ES-I3 (cell line): ENCODE results near the gene MSH4.
A peak's percentile ranks its signal among the peaks of the same experiment; 100 is the strongest.
"Not testable (repeated sequence)": the region's sequence is repeated elsewhere in the genome, so short reads cannot be mapped to it uniquely, and the experiment has no call there.

ENCODE experiments used
- H3K36me3 ChIP-seq: 2 replicates; pipeline ENCODE4 v1.6.1; 2013; ENCODE audit warnings: mild to moderate bottlenecking, low read length, control low read depth, moderate library complexity; ENCODE audit not compliant: insufficient read depth
- H3K4me1 ChIP-seq: 2 replicates; pipeline ENCODE4 v1.6.1; 2013; ENCODE audit warnings: mild to moderate bottlenecking, control low read depth, low read length; ENCODE audit not compliant: insufficient read depth
- H3K9ac ChIP-seq: 2 replicates; pipeline ENCODE4 v1.6.1; 2013; ENCODE audit warnings: low read depth, mild to moderate bottlenecking, low read length, moderate library complexity
- H3K9me3 ChIP-seq: 2 replicates; pipeline ENCODE4 v1.6.1; 2013; ENCODE audit warnings: mild to moderate bottlenecking, low read length, moderate library complexity; ENCODE audit not compliant: control insufficient read depth, insufficient read depth

Gene MSH4

DNA sequence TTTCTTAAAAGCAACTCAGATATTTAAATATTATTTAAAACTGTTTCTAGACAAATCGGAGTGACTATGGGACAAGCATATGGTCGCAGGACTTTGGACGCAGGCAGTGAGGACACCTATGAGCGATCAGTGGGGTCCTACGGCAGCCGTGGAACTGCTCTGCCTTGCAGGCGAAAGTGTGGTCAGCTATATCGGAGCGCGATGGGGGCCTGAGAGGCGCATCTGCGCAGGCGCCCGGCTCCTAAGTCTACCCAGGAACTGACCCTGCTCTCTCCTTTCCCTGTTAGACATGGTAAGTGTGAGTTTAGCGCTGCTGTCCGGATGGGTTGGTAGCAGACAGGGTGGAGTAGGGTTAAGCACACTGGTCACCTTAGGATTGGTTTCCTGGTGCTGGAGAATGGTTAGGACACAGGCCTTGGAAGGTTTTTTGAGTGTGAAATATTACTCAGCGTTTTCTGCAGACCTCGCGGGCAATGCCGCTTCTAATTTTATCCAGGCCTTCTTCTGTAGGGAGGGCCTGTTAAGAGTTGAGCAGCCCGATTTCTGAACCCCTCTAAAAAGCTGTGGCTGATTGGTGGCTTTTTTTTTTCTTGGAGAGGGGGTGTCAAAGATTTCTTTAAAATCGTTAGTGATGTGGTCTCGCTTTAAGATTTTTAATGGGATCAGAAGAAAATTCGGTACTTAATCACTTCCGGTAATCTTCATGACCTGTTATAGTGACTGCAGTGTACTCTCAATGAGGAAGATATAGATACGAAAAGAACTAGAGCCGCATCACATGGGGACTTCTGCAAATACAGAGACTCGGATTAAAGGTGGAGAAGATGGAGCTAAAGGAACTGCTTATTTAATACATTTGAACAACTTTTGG lies 10.5 kb upstream of the MSH4 start, which contains the start of gene RABGGTB:
RABGGTB (plus strand) TSS at position 274 of the 871 bp plus-strand sequence; CDS start at position 290, 16 bp downstream.
- H3K36me3 ChIP-seq, result peaks cover 27% of the 10 kb centered on the region
- peak within 1 kb of the TSS; percentile 67 for H3K9ac ChIP-seq
- H3K9me3 ChIP-seq, result no peaks in the 10 kb centered on the region
- no peaks in the 10 kb centered on the region; the same call in 1 of the 2 replicates for H3K4me1 ChIP-seq

DNA sequence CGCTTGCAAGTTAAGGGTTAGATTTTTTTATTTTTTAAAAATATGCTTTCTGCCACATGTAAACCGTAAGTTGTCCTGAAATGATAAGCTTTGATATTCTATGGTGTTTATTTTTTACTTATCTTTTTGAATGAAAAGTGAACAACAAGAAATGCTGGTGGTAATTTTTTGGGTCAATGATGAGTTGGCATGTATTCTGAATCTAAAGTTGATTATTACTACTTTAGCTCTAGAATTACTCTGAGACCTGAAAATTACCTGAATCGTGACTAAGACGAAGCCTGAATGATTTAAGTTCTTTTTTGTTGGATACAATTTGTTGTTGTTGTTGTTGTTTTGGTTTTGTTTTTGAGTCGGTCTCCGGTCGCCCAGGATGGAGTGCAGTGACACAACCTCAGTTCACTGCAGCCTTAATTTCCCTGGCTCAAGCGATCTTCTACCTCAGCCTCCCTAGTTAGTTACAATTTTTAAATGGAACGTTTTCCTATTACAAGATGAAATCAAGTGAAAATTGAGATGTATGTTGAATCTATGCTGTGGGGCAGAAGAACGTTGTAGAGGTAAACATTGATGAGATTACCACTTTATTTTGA lies 9.7 kb upstream of the MSH4 start:
- H3K4me1 ChIP-seq, result no peaks in the 10 kb centered on the region; the same call in 1 of the 2 replicates
- H3K9me3 ChIP-seq, result no peaks in the 10 kb centered on the region
- peaks cover 32% of the 10 kb centered on the region for H3K36me3 ChIP-seq
- peak overlapping the region; percentile 67 for H3K9ac ChIP-seq

DNA sequence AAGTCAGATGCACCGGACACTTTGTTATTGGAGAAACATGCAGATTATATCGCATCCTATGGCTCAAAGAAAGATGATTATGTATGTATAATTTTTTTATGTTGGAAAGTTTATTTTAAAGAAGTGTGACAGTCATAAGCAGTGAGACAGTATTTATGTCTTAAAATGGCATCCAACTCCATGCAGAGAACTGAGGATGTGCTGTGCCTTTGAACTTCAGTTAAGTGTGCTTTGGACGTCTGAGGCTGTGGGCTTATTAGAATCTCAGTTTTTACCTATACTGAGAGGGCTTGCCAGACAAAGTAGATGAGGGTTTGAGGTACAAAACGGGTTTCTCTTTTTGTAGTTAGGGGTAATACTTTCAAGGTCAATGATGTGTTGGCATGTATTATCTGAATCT lies 9.2 kb upstream of the MSH4 start:
- peak overlapping the region; percentile 67 for H3K9ac ChIP-seq
- no peaks in the 10 kb centered on the region; the same call in 1 of the 2 replicates for H3K4me1 ChIP-seq
- peaks cover 37% of the 10 kb centered on the region for H3K36me3 ChIP-seq

DNA sequence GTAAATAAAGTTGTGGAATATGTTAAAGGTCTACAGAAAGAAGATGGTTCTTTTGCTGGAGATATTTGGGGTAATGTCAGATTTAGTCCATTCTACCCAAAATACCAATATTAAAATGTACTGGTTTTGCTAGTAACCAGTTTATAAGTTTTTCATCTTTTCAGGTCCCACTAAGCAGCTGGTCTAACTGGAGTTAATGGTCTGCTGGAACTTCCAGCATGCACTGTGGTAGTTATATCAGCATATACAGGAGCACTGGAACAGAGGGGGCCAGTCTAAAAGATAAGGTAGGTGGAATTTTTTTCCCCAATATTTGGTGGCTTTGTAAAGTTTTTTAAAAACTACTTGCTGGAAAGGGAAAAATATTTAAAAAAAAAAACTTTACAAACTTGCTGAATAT lies 6.7 kb upstream of the MSH4 start:
- Histone ChIP-seq H3K36me3 (peaks cover 47% of the 10 kb centered on the region), H3K4me1 (no peaks in the 10 kb centered on the region; the same call in 1 of the 2 replicates), H3K9ac (no peak overlapping the region), H3K9me3 (no peaks in the 10 kb centered on the region)

More for the DNA sequence above, 9.2 kb upstream of the MSH4 start:
- no peaks in the 10 kb centered on the region for H3K9me3 ChIP-seq

DNA sequence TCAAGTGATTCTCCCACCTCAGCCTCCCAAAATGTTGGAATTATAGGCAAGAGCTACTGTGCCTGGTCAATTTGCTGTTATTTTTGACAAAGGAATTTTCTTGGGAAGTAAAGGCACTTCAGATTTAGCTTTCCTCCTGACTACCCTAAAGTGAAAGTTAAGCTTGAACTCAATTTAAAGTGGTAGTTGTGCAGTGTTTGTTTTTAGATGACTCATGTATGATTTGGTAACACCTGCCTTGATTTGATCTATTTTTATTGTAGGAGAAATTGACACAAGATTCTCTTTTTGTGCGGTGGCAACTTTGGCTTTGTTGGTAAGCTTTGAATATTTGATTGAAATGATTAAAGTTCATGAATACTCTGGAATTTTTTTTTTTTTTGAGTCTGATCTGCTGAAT lies 5.7 kb upstream of the MSH4 start:
- H3K4me1 ChIP-seq, result no peaks in the 10 kb centered on the region; the same call in 1 of the 2 replicates
- no peak overlapping the region for H3K9ac ChIP-seq
- no peaks in the 10 kb centered on the region for H3K9me3 ChIP-seq
- peaks cover 47% of the 10 kb centered on the region for H3K36me3 ChIP-seq

DNA sequence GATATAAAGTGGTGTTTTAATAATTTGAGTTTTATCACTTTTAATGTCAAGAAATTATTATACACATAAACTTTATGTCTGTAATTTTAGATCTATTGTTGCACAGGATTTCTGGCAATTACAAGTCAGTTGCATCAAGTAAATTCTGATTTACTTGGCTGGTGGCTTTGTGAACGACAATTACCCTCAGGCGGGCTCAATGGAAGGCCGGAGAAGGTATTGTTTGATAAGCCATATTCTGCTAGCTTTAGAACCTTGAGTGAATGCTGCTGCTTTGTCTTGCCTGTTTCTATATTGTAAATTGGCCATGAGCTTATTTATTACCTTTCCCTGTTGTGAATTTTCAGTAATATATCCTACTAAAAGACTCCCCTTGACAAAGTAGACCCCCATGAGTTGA lies 4.6 kb upstream of the MSH4 start:
- Histone ChIP-seq H3K4me1 (no peaks in the 10 kb centered on the region; the same call in 1 of the 2 replicates), H3K9me3 (no peaks in the 10 kb centered on the region), H3K9ac (no peak overlapping the region), H3K36me3 (peaks cover 47% of the 10 kb centered on the region)

DNA sequence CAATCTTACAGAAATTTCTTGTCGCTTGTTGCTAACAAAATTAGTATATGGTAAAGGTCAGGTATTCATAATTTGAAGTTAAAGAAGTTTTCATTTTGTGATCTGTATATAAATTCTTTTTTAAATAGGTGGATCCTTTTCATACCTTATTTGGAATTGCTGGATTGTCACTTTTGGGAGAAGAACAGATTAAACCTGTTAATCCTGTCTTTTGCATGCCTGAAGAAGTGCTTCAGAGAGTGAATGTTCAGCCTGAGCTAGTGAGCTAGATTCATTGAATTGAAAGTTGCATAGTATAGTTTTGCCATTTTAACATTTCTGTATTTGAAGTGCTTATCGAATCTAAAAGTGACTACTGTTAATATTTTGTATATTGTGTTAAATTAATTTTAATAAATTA lies 2.3 kb upstream of the MSH4 start:
- Histone ChIP-seq H3K9ac (no peak overlapping the region), H3K9me3 (no peaks in the 10 kb centered on the region), H3K4me1 (no peaks in the 10 kb centered on the region; the same call in 1 of the 2 replicates), H3K36me3 (peaks cover 33% of the 10 kb centered on the region)

DNA sequence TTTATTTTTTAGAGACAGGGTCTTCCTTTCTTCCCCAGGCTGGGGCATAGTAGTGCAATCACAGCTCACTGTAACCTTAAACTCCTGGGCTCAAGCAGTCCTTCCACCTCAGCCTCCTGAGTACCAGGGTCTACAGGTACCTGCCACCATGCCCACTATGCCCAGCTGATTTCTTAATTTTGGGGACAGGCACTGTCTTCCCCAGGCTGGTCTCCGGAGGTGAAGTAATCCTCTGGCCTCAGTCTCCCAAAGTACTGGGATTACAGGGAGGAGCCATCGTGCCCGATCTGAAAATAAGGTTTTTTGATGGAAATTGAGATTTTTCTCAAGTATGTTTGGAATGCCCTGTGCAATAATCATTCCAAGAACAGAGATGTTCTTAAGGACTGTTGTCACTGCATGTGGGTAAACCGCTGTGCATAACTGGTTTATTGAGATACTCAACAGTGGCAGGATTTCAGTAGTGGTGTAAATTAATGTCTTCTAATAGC lies 934 bp upstream of the MSH4 start:
- Histone ChIP-seq H3K9ac (no peak overlapping the region), H3K4me1 (no peaks in the 10 kb centered on the region), H3K9me3 (no peaks in the 10 kb centered on the region), H3K36me3 (peaks cover 24% of the 10 kb centered on the region)

DNA sequence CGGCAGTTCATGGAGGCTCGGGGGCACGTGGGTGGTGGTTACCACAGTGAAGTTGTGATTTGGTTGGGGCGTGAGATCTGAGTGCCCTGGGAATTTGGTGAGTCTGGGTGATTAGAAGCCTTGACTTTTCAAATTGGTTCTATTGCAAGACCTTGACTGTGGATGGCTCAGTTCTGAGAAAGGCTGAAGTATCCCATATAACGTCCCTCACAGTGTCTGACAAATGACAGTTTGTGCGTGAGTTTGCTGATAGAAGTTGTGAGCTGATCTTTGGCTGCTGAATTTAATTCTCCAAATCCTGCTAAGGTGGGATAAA lies 549 bp downstream of the MSH4 start:
- Histone ChIP-seq H3K9me3 (no peaks in the 10 kb centered on the region), H3K9ac (no peak overlapping the region), H3K4me1 (no peaks in the 10 kb centered on the region), H3K36me3 (peaks cover 13% of the 10 kb centered on the region)

DNA sequence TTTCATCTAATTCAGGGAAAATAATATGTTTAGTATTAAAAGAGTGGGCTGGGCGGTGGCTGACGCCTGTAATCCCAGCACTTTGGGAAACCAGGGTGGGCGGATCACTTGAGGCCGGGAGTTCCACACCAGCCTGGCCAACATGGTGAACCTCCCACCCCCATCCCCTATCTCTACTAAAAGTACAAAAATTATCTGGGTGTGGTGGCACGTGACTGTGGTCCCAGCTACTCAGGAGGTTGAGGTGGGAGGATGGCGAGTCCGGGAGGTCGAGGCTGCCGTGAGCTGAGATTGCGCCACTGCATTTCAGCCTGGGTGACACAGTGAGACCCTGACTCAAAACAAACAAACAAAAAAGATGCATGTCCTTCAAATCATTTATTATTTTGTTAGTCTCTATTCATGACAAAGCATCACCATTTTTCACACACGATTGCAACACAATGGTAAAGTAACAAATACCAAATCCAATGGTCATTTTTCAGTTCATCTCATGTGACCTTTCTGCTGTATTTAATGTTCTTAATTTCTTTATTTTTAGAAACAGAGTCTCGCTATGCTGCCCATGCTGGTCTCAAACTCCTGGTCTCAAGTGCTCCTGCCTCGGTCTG lies 1.0 kb downstream of the MSH4 start:
- H3K9me3 ChIP-seq, result no peaks in the 10 kb centered on the region
- no peak overlapping the region for H3K9ac ChIP-seq
- peaks cover 10% of the 10 kb centered on the region for H3K36me3 ChIP-seq
- H3K4me1 ChIP-seq, result no peaks in the 10 kb centered on the region

DNA sequence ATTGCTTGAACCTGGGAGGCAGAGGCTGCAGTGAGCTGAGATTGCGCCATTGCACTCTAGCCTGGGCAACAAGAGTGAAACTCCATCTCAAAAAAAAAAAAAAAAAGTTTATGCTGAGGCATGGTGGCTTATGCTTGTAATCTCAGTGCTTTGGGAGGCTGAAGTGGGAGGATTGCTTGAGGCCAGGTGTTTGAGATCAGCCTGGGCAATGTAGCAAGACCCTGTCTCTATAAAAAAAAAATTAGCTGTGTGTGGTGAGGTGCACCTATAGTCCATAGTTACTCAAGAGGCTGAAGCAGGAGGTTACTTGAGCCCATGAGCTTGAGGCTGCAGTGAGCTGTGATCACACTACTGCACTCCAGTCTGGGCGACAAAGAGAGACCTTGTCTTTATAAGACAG lies 4.8 kb downstream of the MSH4 start:
- H3K36me3 ChIP-seq, H3K9ac ChIP-seq, H3K9me3 ChIP-seq, H3K4me1 ChIP-seq: not testable (repeated sequence)

DNA sequence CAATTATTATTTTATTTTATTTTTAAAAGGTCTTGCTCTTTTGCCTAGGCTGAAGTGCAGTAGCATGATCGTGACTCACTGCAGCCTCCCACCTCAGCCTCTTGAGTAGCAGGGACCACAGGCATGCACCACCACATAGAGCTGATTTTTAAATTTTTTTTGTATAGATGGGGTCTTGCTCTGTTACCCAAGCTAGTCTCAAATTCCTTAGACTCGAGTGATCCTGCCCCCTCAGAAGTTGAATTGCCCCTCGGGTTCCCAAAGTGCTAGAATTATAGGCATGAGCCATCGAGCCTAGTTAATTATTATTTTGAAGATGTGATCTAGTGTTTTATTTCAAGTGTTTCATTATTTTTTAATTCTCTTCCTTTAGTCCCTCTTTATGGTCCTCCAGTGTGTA lies 12.2 kb downstream of the MSH4 start:
- Histone ChIP-seq H3K9me3 (no peaks in the 10 kb centered on the region), H3K9ac (no peak overlapping the region), H3K4me1 (no peaks in the 10 kb centered on the region), H3K36me3 (no peaks in the 10 kb centered on the region)

DNA sequence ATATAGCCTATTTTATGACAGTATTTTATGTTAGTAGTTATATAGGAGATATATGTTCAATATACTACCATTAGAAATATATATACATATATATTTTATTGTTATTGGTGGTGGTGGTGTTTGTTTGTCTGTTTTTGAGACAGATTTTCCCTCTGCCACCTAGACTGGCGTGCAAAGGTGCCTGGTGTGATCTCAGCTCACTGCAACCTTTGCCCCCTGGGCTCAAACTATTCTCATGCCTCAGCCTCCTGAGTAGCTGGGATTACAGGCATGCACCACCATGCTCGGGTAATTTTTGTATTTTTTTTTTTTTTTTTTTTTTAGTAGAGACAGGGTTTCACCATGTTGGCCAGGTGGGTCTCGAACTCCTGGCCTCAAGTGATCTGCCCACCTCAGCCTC lies 13.4 kb downstream of the MSH4 start:
- not testable (repeated sequence) for H3K36me3 ChIP-seq, H3K9ac ChIP-seq, H3K4me1 ChIP-seq, H3K9me3 ChIP-seq

DNA sequence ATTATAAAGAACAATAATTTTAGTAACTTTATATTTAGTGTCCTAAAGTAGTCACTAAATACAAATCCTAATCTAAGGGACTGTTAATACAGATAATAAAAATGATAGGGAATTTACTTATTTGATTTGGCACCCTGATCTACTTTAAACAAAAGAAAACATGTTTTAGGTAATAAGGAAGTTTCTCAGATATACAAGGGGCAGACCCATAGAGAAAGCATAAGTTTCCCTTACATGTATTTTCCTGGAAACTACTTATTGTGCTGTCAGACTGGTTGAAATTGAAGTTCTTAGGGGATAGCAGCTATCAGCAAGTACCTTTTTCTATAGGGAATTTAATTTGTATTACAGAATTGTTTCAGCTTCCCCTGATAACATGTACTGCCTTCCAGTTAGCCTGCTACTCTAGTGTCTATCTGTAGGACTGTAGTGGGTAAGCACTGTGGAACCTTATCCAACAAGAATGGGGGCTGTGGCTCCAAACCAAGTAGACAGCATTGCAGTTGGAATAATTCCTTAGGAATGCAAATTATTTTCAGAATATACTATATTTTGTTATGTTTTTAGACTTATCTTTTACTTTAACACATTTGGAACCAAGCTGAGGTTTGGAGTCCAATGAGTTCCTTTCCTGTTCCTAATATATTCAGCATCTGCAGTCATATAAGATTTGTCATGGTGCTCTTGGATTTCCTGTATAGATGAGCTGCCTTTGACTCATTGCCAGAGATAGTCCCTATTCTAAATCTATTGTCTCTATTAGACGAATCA lies 14.7 kb downstream of the MSH4 start:
- no peak overlapping the region for H3K9ac ChIP-seq
- no peaks in the 10 kb centered on the region for H3K9me3 ChIP-seq
- H3K36me3 ChIP-seq, result no peaks in the 10 kb centered on the region
- H3K4me1 ChIP-seq, result no peaks in the 10 kb centered on the region
